ENCODE results near the gene RAB4B. TPM values are rescaled to one million over a fixed set of nuclear protein-coding genes. Genes with fewer than 3 reads are reported as not detected.

RAB4B gene
- total and polyA plus RNA-seq, 2 of the 13 experiments (the other 11 are each of a cell fraction or from before 2014, with no cell fraction given), result 3.3 to 5.4 TPM

- TF ChIP-seq MAZ (IDR thresholded peaks at IDR 0.05; ENCODE audit: borderline replicate concordance, low read depth, low read length) (no peak), MAZ (CRISPR knock-in tag; IDR thresholded peaks at IDR 0.05; ENCODE audit: low read depth) (peak; percentile 58; the same call in 1 of the 2 replicates), KDM5B (CRISPR knock-in tag; IDR thresholded peaks at IDR 0.05; ENCODE audit: borderline replicate concordance) (no peak), U2AF1 (optimal IDR thresholded peaks at IDR 0.05; ENCODE audit: low read depth, low read length) (no peak), ZSCAN21 (CRISPR knock-in tag; IDR thresholded peaks at IDR 0.05; ENCODE audit: borderline replicate concordance) (peak; percentile 38; the same call in 1 of the 2 replicates), TBX2 (CRISPR knock-in tag; IDR thresholded peaks at IDR 0.05; ENCODE audit: borderline replicate concordance) (peak; percentile 91; the same call in 1 of the 2 replicates), ATF7 (IDR thresholded peaks at IDR 0.05) (peak; percentile 47; the same call in 1 of the 2 replicates), ATF7 (CRISPR knock-in tag; IDR thresholded peaks at IDR 0.05) (peak; percentile 79; the same call in 1 of the 2 replicates), KLF16 (CRISPR knock-in tag; IDR thresholded peaks at IDR 0.05) (peak in 1 of 2 experiments; percentile 87; a peak in 2 of 4 replicates), ZNF317 (CRISPR knock-in tag; IDR thresholded peaks at IDR 0.05) (0 out of 2 replicates have a peak, but pooled peaks have one; percentile 39), TEF (CRISPR knock-in tag; IDR thresholded peaks at IDR 0.05) (peak; percentile 93), ZBTB21 (CRISPR knock-in tag; IDR thresholded peaks at IDR 0.05) (no peak), ZNF12 (CRISPR knock-in tag; IDR thresholded peaks at IDR 0.05) (peak; percentile 83; the same call in 1 of the 2 replicates), HMG20B (CRISPR knock-in tag; conservative IDR thresholded peaks at IDR 0.05) (0 out of 2 replicates have a peak, but pooled peaks have one; percentile 60), ZNF652 (CRISPR knock-in tag; IDR thresholded peaks at IDR 0.05; ENCODE audit: borderline replicate concordance, low read depth) (no peak), SIX1 (CRISPR knock-in tag; IDR thresholded peaks at IDR 0.05; ENCODE audit: borderline replicate concordance) (peak; percentile 96), ZHX2 (IDR thresholded peaks at IDR 0.05; ENCODE audit: low read depth) (no peak), ZHX2 (CRISPR knock-in tag; IDR thresholded peaks at IDR 0.05; ENCODE audit: borderline replicate concordance) (no peak), ZNF713 (CRISPR knock-in tag; IDR thresholded peaks at IDR 0.05) (no peak), PITX1 (CRISPR knock-in tag; IDR thresholded peaks at IDR 0.05) (peak; percentile 79; the same call in 1 of the 2 replicates), RXRB (CRISPR knock-in tag; IDR thresholded peaks at IDR 0.05; ENCODE audit: borderline replicate concordance) (peak; percentile 97), MED13 (CRISPR knock-in tag; IDR thresholded peaks at IDR 0.05) (peak; percentile 69; the same call in 1 of the 2 replicates), ZNF790 (CRISPR knock-in tag; IDR thresholded peaks at IDR 0.05; ENCODE audit: borderline replicate concordance) (no peak)
These were observed 53.7 kb downstream of the RAB4B start (continued) for GRCh38 chr19:40831502-40832430.
